ENCODE results near the gene PRDX4.
A peak's percentile ranks its signal among the peaks of the same experiment; 100 is the strongest.
"Not testable (repeated sequence)": the region's sequence is repeated elsewhere in the genome, so short reads cannot be mapped to it uniquely, and the experiment has no call there.

Gene PRDX4

DNA sequence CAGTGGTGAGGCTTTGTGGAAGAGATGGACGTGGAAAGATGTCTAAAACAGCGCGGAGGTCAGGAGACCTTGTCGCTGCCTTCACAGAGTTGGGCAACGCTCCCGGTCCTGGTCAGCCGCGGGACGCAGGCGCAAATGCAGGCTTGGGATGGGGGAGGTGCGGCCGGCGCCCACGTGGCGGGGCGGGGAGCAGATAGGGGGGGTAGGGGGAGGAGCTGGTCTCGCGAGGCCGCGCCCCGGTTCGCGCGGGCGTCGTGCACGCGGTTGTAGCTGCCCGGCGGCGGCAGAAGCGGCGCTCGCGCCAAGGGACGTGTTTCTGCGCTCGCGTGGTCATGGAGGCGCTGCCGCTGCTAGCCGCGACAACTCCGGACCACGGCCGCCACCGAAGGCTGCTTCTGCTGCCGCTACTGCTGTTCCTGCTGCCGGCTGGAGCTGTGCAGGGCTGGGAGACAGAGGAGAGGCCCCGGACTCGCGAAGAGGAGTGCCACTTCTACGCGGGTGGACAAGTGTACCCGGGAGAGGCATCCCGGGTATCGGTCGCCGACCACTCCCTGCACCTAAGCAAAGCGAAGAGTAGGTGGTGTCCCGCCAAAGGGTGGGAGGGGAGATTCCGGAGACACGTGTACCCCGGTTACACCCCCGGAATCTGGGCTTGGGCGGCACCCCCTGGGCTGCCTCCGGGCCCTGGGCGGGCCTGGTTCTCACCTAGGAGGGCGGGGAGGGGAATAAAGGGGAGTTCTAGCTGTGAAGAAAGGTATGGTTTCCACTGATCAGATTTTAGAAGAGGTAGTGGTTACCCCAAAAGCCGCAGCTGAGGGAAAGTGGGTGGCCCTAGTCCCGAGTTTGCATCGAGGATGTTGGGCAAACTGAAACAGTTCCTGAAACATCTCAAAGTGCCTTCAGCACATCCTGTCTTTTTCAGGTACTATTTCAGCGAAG, at the start of gene PRDX4:
TSS of gene PRDX4 (plus strand) at position 255 of the 939 bp plus-strand sequence. CDS start at position 333, 78 bp downstream.
- DNase-seq, result peak; percentile 86

DNA sequence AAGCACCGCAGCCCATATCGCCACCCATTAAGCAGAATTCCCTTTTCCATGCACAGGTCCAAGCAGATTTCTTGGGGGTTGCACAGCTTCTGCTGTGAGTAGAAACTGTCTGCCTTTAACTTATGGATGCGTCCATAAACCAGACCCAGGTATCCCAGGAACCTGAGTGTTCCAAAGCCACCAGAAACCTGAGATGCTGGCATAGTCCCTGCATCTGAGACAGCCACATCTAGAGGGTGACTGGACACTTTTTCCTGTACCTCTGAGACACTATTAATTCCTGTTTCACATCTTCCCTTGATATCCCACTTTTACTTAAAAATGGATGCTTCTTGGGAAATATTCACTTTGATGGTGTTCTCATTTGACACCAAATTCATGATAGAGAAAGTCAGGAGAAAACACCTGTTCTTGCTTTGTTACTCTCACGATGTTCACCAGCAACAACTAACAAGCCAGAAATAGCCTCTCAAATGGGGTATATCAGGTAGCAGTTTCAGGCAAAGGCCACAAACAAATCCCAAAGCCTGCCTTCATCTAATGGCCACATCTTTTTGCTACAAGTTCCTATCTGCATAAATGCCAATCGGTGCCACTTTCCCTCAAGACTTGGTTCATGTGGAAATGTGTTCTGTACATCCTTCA, 45.5 kb upstream of the PRDX4 start:
- DNase-seq, result no peak

GRCh38 chrX:23623797-23624196, 43.5 kb upstream of the PRDX4 start:
- no peak for DNase-seq

DNA sequence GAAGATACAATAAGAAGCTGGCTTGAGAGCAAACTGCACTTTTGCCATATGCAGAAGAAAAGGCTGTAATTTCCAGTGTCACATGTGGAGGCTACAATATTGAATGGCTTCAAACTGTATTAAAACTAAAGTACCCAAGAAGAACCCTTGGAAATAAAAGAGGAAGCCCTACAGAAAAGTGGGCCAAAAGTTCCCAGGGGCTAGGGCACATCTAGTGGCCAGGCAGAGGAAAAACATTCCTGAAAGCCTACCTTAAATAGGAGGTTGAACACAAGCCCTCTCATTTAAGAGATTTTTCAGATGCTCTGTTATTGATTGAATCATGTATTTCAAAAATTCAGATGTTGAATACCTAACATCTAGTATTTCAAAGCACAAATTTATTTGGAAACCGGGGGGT, 40.6 kb upstream of the PRDX4 start:
- no peak for DNase-seq

DNA sequence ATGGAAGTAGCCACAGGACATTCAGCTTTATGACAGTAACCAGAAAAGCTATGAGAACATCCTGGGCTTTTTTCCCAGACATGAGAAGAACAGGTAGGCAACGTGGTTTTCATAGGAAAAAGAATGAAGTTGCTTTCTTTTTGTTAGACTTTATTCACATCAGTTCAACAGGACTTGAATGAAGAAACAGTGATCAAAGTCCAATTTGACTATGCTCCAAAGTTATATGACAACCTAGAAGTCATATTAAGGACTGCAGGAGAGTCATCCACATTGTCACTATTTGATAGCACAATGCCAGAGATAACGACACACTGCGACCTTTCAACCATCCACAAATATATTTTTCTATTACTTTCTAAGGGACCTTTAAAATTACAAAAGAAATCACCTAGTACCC, 39.2 kb upstream of the PRDX4 start:
- DNase-seq, result no peak

DNA sequence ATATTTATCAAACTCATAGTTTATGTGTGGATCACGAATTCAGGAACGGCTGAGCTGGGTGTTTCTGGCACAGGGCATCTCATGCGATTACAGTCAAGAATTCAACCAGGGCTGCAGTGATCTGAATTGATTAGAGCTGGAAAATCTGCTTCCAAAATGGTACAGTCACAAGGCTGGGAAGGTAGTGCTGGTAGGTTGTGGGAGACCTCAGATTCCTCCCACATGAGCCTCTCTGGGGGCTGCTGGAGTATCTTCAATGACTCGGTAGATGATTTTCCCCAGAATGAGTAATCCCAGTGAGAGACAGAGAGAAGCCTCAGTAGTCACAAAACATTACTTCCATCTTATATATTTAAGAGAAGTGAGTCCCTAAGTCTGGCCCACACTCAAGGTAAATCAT, 36.2 kb upstream of the PRDX4 start:
- DNase-seq, result no peak

DNA sequence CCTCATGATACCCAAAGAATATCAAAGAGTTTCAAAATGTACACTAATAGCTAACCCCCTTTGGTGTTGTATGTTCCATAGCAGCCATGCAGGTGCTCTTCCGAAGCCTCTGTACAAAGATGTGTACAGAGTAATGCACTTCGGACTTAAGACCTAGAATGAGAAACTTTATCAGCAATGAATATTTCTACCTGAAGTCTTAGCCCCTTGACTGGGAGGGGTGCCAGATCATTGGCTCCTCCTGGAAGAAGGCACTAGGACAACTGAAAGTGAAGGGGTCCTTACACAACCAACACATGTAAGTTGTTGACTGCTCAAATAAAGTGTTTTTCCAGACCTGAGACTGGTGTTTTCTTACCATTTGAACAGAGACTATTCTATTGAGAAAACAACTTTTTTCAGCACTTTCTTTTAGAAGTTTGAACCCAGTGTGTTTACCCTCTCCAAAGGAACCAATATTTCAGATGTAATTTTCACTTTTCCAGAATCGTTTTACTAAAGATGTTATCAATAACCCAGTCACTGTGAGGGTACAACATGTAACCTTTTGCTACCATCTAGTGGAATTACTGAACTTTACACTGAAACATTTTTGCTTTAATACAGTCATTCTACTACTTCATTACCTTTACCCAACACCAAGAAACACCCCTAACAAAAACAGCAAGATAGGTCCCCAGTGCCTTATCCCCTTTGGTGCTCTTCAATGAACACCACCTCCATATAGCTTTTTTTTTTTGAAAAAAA, 33.3 kb upstream of the PRDX4 start:
- peak; percentile 3 for DNase-seq

- DNase-seq, result no peak
Observed at GRCh38 chrX:23637187-23637586, 30.1 kb upstream of the PRDX4 start.

GRCh38 chrX:23643020-23643419, 24.3 kb upstream of the PRDX4 start:
- no peak for DNase-seq

- no peak for DNase-seq
Observed at GRCh38 chrX:23644744-23645143, 22.5 kb upstream of the PRDX4 start.

DNA sequence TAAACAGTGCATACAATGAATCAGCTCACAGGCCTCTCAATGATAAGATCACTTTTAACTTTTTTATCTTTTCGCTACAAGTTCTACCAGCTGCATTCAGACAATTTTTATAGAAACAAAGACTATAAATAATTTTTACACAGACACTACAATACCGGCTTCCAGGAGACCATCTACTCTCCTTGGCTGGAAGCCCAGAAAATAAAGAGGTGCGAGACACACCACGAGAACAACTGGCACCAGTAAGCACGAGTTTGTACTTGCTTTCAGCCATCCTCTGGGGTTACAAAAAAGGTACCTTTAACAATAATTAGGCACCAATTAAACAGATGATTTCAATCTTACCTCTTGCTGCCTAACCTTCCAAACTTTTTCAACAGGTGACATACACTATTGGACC, 11.2 kb upstream of the PRDX4 start:
- DNase-seq, result no peak

DNA sequence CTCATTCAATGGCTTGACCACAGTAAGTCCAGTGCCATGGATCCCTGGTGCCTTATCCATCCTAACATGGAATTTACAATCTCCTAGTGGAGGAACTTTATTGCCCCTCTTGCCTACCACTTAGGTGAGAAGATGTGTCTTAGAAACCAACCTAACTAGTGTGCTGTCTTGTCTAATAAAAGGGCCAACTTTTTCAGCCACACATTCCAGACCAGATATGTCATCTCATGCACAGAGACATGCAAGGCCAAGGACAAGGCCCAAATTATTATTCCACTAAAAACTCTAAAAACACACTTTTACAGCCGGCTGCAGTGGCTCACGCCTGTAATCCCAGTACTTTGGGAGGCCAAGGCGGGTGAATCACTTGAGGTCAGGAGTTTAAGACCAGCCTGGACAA, 10.6 kb upstream of the PRDX4 start:
- DNase-seq, result no peak

GRCh38 chrX:23659339-23659738, 8.0 kb upstream of the PRDX4 start:
- no peak for DNase-seq

DNA sequence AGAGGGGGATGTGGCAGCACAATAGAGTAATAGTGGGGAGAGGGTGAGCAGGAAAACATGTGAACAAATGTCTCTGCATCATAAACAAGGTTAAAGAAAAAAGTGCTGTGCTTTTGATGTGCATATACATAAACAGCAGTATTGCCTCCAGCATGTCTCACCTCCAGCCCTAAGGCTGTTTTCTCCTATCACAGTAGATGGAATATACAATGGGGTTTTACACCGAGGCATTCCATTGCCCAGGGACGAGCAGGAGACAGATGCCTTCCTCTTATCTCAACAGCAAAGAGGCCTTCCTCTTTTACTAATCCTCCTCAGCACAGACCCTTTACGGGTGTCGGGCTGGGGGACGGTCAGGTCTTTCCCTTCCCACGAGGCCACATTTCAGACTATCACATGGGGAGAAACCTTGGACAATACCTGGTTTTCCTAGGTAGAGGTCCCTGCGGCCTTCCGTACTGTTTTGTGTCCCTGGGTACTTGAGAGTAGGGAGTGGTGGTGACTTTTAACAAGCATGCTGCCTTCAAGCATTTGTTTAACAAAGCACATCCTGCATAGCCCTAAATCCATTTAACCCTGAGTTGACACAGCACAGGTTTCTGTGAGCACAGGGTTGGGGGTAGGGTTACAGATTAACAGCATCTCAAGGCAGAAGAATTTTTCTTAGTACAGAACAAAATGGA, 7.1 kb upstream of the PRDX4 start:
- DNase-seq, result not testable (repeated sequence)

DNA sequence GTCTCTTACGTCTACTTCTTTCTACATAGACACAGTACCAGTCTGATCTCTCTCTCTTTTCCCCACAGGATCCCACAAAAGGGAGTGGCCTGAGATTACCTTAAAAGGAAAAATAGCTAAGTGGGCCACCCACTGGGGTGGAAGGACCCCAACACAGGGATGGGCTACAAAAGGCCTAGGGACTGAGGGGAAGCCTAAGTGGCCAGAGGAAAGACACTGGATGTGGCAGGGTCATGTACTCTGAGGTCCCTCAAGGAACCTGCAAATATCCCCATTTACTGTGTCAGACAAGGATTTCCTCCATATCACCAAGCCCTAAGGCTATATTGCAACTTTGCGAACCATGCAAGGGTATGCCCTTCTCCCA, 6.5 kb upstream of the PRDX4 start:
- no peak for DNase-seq

GRCh38 chrX:23661671-23662070, 5.6 kb upstream of the PRDX4 start:
- peak; percentile 13 for DNase-seq

GRCh38 chrX:23662187-23662586, 5.1 kb upstream of the PRDX4 start:
- DNase-seq, result peak; percentile 66

DNA sequence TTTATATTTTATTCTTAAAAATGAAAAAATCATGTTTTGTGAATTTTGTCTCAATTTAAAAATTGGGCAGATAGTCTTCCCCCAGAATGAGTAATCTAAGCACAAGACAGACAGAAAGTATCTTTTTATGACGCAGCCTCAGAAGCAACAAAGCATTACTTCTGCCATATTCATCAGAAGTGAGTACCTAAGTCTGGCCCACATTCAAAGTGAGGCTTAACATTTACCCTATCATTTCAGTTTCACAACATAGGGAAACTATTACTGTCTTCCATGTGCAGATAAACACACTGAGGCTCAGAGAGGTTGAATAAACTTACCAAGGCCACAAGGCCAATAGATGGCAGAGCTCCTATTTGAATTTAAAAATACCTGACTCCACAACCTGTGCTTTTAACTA, 4.4 kb upstream of the PRDX4 start:
- peak; percentile 68 for DNase-seq

GRCh38 chrX:23664496-23664895, 2.8 kb upstream of the PRDX4 start:
- DNase-seq, result no peak

- no peak for DNase-seq
Observed at GRCh38 chrX:23666282-23666681, 1.0 kb upstream of the PRDX4 start.

DNA sequence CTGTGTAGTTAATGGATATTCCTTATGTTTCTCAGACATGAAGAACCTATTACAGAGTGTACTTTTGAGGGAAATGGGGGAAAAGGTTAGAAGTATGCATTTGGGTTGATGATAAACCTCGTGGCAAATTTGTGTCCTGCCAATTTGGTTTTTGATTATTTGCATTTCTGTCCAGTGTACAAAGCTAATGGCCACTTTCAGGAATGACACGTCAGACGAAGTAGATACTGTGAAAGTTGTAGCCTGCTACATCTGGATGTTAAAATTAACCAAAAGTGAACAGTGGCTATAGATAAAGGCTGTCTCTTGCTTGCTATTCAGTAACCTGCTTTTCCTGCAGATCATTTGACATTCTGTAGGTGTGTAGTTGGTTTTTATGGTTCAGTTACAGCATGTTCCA, 1.0 kb downstream of the PRDX4 start:
- no peak for DNase-seq

GRCh38 chrX:23670528-23670927, 3.2 kb downstream of the PRDX4 start:
- no peak for DNase-seq

DNA sequence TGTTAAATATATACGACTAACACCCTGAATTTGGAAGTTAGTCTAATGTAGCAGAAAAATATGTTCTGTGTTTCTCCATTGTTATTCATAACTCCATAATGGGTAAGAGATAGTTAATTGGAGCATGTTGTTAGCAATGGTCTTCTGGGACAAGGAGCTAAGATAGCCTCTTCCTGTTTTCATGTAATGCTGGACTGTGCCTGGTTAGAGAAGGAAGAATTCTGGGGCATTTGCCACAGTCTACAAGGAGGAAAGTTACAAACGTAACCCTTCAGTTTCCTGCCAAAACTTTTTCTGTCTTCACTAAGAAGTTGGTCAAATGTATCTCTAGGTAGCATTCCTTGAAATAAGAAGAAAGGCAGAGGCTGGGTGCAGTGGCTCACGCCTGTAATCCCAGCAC, 5.8 kb downstream of the PRDX4 start:
- no peak for DNase-seq
